ENCODE measurements around the gene RGPD4. TPM values are rescaled to one million over a fixed set of nuclear protein-coding genes. Genes with fewer than 3 reads are reported as not detected.

Gene RGPD4
- total RNA-seq, 1 experiment from 2014 or later, result not detected

DNA sequence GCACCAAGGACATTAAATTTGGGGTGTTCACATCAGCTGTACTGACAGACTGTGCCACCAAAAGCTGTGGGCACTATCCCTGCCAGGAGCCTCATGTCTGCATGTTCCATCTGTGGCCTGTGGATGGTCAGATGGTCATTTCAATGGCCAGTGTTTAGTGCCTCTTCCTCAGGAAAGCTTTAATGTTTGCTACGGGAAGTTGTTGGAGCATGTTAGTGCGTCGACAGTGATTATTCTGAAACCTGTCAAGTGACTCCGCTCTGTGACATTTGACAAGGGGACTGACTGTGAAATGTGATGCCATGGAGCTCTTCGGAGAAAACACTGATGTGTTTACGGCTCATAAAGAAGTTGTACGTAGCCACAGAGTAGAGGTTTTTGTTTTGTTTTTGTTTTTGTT, 18.7 kb upstream of the RGPD4 start:
- Histone ChIP-seq H3K36me3 (ENCODE audit: low read depth) (no peaks in the 10 kb centered on the region), H3K4me2 (no peak overlapping the region), H3K79me2 (ENCODE audit: low read depth) (no peaks in the 10 kb centered on the region), H3K9me3 (ENCODE audit: insufficient read depth, low read depth) (no peaks in the 10 kb centered on the region), H3K27ac (no peak overlapping the region), H2AFZ (no peak overlapping the region), H3K9me2 (ENCODE audit: insufficient read depth) (no peaks in the 10 kb centered on the region), H3F3A (ENCODE audit: insufficient read depth, low read depth) (no peaks in the 10 kb centered on the region), H4K20me1 (ENCODE audit: insufficient read depth) (no peaks in the 10 kb centered on the region), H3K4me1 (replicated peaks; ENCODE audit: insufficient read depth) (no peaks in the 10 kb centered on the region), H3K4me3 (no peak overlapping the region), H3K27me3 (ENCODE audit: insufficient read depth, low read depth) (peaks cover 38% of the 10 kb centered on the region)
- TF ChIP-seq, protein P1, sequence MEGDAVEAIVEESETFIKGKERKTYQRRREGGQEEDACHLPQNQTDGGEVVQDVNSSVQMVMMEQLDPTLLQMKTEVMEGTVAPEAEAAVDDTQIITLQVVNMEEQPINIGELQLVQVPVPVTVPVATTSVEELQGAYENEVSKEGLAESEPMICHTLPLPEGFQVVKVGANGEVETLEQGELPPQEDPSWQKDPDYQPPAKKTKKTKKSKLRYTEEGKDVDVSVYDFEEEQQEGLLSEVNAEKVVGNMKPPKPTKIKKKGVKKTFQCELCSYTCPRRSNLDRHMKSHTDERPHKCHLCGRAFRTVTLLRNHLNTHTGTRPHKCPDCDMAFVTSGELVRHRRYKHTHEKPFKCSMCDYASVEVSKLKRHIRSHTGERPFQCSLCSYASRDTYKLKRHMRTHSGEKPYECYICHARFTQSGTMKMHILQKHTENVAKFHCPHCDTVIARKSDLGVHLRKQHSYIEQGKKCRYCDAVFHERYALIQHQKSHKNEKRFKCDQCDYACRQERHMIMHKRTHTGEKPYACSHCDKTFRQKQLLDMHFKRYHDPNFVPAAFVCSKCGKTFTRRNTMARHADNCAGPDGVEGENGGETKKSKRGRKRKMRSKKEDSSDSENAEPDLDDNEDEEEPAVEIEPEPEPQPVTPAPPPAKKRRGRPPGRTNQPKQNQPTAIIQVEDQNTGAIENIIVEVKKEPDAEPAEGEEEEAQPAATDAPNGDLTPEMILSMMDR (conservative IDR thresholded peaks at IDR 0.05), result no peak
- no peak for TF ChIP-seq EZH2 (IDR thresholded peaks at IDR 0.05; ENCODE audit: low read depth)
- no peak for DNase-seq
- BruUV-seq (replicated peaks), result no TSS peak
- ChIA-PET CTCF (no interaction called here), POLR2A (ENCODE audit: unreplicated experiment) (no interaction called here)
- intact Hi-C loops (cut with micrococcal nuclease; ENCODE audit: unreplicated experiment), result no loop called here

DNA sequence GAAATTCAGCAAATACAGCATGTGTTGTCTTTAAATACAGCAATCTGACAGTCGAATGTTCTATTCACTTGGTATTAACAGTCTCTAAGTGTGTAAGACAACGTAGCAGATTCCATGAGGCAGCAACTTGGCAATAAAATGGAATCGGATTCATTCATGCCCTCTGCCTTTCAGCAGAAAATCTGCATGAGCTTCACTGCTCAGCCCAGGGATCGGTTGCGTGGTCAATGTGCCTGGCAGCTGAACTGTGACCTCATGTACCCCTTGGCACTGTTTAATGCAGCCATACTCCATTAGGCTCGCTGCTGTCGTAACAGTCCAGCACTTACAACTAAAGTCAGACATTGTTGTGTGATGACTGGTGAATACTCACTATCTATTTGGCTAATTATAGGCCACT, 17.7 kb upstream of the RGPD4 start:
- Histone ChIP-seq H3K36me3 (ENCODE audit: low read depth) (no peaks in the 10 kb centered on the region), H3K27ac (no peak overlapping the region), H3K27me3 (ENCODE audit: insufficient read depth, low read depth) (peaks cover 34% of the 10 kb centered on the region), H2AFZ (no peak overlapping the region), H3K9me3 (ENCODE audit: insufficient read depth, low read depth) (no peaks in the 10 kb centered on the region), H3K9me2 (ENCODE audit: insufficient read depth) (no peaks in the 10 kb centered on the region), H3K4me3 (no peak overlapping the region), H3K79me2 (ENCODE audit: low read depth) (no peaks in the 10 kb centered on the region), H3F3A (ENCODE audit: insufficient read depth, low read depth) (no peaks in the 10 kb centered on the region), H3K4me2 (no peak overlapping the region), H4K20me1 (ENCODE audit: insufficient read depth) (no peaks in the 10 kb centered on the region), H3K4me1 (replicated peaks; ENCODE audit: insufficient read depth) (no peaks in the 10 kb centered on the region)
- ChIA-PET POLR2A (ENCODE audit: unreplicated experiment) (no interaction called here), CTCF (no interaction called here)
- no peak for TF ChIP-seq EZH2 (IDR thresholded peaks at IDR 0.05; ENCODE audit: low read depth)
- TF ChIP-seq, protein P1 (conservative IDR thresholded peaks at IDR 0.05), result no peak
- intact Hi-C loops (cut with micrococcal nuclease; ENCODE audit: unreplicated experiment), result no loop called here
- no TSS peak for BruUV-seq (replicated peaks)
- DNase-seq, result no peak

DNA sequence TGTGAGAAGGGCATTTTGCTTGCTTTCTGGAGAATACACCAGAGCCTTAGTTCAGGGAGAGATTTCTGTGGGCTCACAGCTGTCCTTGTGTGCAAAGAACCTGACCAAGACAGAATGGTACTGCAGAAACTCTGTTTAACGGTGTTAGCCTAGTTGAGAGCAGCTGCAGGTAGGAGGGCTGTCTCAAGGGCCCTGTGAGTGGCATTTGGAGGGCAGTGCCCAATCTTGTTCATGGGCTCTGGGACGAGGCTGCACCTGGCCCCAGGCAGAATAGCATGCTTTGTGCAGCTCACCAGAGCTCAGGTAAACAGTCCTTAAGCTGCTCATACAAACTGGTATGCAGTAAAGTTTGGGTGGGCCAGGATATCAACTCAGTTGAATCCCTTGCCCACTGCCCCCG, 16.9 kb upstream of the RGPD4 start:
- no peaks in the 10 kb centered on the region for H4K20me1 ChIP-seq (ENCODE audit: insufficient read depth)
- H3K4me3 ChIP-seq, result no peak overlapping the region
- H3K4me2 ChIP-seq, result no peak overlapping the region
- intact Hi-C loops (cut with micrococcal nuclease; ENCODE audit: unreplicated experiment), result no loop called here
- H3K4me1 ChIP-seq (replicated peaks; ENCODE audit: insufficient read depth), result no peaks in the 10 kb centered on the region
- no peak overlapping the region for H3K27ac ChIP-seq
- H3K27me3 ChIP-seq (ENCODE audit: insufficient read depth, low read depth), result peaks cover 31% of the 10 kb centered on the region
- TF ChIP-seq EZH2 (IDR thresholded peaks at IDR 0.05; ENCODE audit: low read depth), result no peak
- TF ChIP-seq, protein P1 (conservative IDR thresholded peaks at IDR 0.05), result no peak
- no TSS peak for BruUV-seq (replicated peaks)
- no peaks in the 10 kb centered on the region for H3K79me2 ChIP-seq (ENCODE audit: low read depth)
- no peak for DNase-seq
- ChIA-PET POLR2A (ENCODE audit: unreplicated experiment) (no interaction called here), CTCF (no interaction called here)
- H3F3A ChIP-seq (ENCODE audit: insufficient read depth, low read depth), result no peaks in the 10 kb centered on the region
- H3K9me3 ChIP-seq (ENCODE audit: insufficient read depth, low read depth), result no peaks in the 10 kb centered on the region
- no peaks in the 10 kb centered on the region for H3K9me2 ChIP-seq (ENCODE audit: insufficient read depth)
- no peaks in the 10 kb centered on the region for H3K36me3 ChIP-seq (ENCODE audit: low read depth)
- no peak overlapping the region for H2AFZ ChIP-seq

All from PC-9 (cell line).